Peyer's patch (tissue), 4 donors: ENCODE results near the gene ATP5PB.

ENCODE experiments used
- POLR2A ChIP-seq, 2 donors: fragments of 450-650 bp; IDR thresholded peaks; one replicate each; pipeline ENCODE4 v1.5.1; 2017; ENCODE audit warnings: antibody characterized with exemption in 2 of 2, mild to moderate bottlenecking in 2 of 2, moderate library complexity in 2 of 2
- TF ChIP-seq, protein P1 (sequence below), 6 experiments: fragments of 450-650 bp in 4 of 6; fragments of 200-600 bp in 2 of 6; sonication (generic) in 1 of 6; IDR thresholded peaks; one replicate each; pipeline ENCODE4 v1.5.1; 2017 to 2019; ENCODE audit warnings: antibody characterized with exemption in 6 of 6, mild to moderate bottlenecking in 3 of 6, moderate library complexity in 1 of 6

DNA sequence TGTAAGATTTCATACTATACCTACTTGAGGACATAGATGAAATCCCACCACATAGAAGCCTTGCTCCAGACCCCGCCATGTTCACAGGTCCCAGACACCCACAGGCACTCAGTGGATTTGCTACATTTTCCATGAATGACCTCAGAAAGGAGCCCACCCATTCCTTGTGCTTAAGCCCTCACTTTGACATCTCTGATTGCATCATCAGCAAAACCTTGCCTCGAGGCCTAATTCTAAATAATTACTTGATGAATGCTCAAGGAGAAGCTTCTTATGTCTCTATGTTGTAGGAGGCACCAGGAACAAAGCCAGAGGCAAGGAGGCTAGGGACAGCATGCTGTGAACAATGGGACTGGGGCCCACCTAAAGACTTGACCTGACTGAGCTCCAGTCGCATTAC lies 33.8 kb upstream of the ATP5PB start:
- TF ChIP-seq, protein P1, sequence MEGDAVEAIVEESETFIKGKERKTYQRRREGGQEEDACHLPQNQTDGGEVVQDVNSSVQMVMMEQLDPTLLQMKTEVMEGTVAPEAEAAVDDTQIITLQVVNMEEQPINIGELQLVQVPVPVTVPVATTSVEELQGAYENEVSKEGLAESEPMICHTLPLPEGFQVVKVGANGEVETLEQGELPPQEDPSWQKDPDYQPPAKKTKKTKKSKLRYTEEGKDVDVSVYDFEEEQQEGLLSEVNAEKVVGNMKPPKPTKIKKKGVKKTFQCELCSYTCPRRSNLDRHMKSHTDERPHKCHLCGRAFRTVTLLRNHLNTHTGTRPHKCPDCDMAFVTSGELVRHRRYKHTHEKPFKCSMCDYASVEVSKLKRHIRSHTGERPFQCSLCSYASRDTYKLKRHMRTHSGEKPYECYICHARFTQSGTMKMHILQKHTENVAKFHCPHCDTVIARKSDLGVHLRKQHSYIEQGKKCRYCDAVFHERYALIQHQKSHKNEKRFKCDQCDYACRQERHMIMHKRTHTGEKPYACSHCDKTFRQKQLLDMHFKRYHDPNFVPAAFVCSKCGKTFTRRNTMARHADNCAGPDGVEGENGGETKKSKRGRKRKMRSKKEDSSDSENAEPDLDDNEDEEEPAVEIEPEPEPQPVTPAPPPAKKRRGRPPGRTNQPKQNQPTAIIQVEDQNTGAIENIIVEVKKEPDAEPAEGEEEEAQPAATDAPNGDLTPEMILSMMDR (IDR thresholded peaks at IDR 0.05): no peak
- TF ChIP-seq POLR2A (IDR thresholded peaks at IDR 0.05): no peak
